ENCODE measurements around the gene P2RX2.
A peak's percentile ranks its signal among the peaks of the same experiment; 100 is the strongest.

P2RX2 gene

DNA sequence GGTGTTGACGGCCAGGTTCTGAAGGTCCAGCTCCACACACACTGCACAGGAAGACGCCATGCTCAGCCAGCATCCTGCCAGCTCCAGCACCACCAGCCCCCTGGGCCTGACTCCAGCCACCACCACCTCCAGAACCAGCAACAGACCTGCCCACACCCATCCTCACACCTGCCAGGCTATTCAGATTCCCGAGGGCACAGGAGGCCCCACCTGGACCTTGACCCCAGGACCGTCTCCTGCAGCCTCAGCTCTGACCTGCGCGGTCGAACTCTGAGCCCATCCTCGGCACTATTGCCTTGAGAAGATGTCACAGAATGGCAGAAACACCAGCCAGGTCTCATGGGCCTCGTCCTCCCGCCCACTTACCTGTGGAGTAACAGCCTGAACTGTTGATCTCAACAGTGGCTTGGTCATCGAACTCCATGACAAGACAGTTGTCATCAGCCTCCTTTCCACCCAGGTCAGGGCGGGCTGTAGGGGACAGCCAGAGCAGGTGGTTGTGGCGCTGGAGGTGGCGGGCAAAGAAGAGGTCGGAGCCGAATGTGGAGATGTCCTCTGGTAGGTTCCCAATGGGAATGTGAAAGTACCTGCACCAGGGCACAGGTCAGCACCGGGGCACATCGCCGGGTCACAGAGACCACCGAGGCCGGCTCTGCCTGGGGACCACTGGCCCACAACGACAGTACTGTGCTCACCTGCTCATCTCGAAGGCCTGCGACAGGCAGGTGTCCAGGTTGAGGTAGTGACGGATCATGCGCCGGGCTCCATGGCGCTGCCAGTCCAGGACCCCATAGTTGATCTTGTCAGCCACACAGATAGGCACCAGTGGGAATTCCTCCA lies 23.5 kb downstream of the P2RX2 start:
- no peak for DNase-seq

DNA sequence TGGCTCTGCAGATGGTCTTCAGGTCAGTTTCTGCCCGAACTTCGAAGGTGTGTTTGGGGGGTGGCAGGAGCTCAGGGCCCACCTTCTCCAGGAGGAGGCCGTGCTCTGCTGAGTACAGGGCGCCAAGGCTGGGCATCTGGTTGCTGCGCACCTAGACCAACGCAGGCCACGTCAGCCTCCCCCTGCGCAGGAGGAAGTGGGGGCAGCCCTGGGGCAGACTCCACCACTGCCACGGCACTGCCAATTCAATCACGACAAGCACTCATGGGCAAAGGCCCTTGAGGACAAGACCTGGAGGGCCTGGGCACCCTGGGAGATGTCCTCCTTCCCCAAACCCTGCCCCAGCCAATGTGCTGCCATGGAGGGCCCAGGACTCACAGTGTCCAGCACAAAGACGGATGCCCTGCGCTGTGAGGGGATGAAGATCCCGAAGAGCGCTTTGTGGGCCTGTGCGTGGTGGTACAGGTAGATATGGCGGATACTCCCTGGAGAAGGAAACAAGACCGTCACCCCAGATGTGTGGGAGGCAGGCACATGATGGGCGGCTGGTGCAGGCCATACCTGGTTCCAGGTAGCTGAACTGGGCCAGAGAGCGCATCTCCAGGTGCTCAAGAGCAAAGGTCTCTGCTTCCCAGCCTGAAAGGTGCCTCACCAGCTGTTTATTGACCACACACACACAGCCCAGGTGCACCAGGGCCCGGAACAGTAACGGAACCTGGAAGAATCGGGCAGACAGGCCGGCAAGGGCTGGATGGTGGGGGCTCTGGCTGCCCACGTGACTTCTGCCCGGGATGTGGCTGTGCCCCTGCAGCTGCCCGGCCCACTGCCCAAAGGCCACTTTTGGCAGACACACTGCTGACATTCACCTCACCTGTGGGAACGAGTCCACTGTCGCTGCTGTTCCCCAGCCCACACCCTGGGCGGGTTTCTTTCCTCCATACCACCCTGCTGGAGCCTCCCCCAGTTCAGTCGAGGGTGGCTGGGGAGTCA lies 24.6 kb downstream of the P2RX2 start:
- no peak for DNase-seq

DNA sequence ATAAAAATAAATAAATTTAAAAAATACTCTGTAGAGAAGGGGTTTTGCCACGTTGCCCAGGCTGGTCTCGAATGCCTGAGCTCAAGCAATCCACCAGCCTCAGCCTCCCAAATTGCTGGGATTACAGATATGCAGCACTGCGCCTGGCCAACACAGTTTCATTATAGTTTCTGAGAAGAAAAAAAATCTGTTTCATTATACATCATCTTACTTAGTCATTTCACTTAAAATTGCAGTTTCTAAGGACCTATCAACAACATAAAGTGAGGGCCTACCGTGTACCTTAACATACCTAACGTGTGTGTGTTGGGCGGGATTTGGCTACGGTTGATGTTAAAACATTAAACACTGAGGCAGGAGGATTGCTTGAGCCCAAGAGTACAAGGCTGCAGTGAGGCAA lies 28.3 kb downstream of the P2RX2 start:
- DNase-seq = no peak

DNA sequence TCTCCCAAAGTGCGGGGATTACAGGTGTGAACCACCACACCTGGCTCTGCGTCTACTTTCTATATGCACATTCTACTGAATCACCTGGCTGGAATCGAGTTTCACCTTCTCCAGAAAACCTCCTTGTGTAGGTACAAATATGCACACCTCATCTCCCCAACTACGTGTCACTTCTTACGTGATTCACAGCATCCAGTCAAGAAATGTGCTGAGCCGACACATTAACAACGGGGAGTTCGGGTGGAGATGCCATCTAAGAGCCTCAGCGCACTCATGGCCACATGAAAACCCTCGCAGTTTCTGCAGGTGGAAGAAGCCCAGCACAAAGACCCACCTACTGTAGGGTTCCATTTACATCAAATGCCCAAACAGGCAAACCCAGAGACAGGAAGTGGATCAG lies 29.3 kb downstream of the P2RX2 start:
- no peak for DNase-seq

DNA sequence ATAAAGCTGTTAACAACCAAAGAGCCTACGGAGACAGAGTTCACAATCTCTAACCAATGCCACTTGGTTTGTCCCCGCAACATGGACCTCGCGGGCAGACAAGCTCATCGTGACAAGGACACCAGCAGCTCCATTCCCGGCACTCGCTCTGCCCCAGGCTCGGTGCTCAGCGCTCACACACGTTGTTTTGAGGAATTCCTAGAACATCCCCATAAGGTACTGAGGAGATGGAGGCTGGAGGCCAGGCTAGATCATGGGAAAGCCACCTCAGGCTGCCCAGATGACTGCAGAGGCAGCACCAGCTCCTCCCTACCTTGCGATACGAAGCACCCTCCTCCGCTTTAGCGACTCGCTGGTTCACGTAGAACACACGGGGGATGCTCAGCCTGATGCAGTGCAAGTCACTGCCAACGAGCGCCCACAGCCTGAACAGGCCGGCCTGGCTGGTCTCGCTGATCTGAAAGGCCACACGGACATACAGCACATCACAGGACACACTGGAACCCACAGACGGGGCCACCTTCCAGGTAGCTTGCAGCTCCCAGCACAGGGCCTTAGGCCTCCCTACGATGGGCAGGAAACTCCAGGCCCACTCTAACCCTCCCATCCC lies 30.1 kb downstream of the P2RX2 start:
- no peak for DNase-seq

DNA sequence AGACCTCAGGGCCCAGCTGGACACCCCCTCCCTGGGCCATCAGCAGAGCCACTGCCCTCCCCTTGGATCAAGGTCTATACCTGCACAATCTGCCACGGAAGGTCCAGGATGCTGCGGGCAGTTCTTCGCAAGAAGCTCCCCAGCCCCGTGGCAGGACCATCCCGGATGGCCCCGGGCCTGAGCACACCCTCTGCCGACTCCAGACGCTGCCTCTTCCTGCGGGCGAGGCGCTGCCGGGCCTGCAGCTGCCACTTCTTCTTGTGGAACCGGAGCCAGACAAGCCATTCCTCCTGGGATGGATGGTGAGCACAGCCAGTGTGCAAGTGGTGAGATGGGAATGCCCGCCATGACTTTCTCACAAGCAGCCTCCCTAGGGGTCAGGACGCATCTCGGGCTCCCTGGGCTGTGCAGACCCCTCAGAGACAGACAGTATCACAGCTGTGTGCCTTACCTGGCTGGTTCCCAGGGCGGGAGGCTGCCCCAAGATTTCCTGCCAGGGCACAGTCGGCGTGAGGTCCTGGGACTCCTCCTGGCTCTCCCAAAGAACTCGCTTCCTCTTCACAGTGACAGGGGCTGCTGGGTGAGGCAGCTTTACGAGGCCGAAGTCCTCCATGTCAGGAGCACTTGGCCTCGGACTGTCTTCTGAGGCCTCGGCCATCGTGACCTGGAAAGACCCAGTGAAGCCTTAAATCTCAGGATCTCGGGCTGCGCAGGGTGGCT lies 30.8 kb downstream of the P2RX2 start:
- DNase-seq = no peak

DNA sequence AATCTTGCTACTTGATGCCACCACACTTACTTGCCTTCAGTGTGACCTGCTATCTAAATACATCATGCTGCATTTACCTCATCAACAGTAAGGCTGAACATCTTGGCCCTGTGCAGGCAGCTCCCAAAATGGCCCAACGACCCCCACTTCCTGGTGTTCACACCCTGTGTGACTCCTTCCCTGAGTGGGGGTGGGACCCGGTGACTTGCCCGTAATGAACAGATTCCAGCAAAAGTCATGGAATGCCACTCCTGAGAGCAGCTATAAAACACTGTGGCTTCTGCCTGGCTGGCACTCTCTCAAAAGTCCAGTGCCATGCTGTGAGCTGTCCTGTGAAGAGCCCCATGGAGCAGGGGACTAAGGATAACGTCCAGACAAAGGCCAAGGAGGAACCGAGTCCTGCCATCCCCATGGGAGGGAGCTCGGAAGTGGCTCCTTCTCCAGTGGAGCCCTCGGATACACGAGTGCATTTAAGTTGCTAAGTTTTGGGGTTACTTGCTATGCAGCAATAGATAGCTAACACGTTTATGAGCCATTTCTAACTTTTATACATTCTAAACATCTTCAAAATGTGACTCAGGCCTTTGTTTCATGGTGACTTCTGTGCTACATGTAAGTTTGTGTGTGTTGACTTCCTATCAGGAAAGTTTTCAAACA lies 33.0 kb downstream of the P2RX2 start:
- DNase-seq = peak; percentile 100

DNA sequence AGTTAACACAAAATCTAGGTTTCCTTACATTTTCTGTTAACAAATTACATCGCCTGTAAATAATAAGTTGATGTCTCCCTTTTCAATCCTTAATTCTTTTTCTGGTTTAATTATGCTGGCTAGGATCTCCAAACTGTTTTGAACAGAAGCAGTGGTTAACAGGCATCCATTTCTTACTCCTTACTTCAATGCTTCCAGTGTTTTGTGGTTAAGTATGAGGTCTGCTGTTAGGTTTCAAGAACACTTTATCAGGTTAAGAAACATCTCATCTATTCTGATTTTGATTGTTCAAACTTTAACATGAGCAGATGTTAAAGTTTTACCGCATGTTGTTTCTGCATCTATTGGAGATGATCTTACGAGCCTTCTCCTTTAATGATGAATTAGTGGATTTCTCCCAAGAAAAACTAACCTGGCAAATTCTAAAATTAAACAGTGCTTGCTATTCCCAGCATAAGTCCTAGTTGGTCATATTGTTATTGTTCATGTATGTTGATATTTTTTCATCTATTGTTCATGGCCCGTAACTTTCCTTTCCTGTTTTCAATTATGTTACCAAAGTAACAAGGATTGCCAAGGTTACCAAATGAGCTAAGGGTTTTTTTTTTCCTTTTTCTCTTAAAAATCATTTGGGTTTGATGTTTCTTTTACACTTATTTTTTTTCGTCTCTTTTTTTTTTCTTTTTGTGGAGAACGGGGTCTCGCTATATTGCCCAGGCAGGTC lies 35.2 kb downstream of the P2RX2 start:
- DNase-seq = no peak

DNA sequence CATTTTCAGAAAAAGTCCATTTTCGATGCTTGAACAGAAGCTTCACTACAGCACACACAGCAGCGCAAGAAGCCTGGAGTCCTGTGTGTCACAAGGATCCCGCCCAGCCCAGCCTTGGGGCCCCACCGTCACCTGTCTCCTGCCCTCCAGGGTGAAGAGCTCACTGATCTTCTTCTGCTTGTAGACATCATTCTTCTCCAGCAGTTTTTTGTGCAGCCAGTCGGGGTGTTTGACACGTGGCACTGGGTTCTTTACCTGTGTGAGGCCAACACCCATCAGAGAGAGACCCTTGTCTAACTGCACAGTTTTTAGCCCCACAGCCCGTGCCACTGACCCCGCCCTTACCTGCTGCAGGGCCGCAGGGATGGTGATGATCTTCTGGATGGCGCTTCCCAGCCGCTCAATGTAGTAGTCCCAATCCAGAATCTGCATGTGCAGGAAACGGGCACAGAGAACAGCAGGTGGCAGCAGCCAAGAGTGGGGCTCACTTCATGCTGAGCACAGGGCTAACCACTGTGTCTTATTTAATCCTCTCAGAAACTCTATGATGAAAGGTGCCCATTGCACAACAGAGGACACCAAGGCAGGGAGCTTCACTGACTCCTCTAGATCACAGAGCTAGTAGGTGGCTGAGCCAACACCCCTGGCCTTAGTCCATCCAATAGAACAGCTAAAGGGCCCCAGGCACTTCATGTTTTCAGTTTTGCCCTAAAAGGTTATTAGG lies 38.6 kb downstream of the P2RX2 start:
- no peak for DNase-seq

DNA sequence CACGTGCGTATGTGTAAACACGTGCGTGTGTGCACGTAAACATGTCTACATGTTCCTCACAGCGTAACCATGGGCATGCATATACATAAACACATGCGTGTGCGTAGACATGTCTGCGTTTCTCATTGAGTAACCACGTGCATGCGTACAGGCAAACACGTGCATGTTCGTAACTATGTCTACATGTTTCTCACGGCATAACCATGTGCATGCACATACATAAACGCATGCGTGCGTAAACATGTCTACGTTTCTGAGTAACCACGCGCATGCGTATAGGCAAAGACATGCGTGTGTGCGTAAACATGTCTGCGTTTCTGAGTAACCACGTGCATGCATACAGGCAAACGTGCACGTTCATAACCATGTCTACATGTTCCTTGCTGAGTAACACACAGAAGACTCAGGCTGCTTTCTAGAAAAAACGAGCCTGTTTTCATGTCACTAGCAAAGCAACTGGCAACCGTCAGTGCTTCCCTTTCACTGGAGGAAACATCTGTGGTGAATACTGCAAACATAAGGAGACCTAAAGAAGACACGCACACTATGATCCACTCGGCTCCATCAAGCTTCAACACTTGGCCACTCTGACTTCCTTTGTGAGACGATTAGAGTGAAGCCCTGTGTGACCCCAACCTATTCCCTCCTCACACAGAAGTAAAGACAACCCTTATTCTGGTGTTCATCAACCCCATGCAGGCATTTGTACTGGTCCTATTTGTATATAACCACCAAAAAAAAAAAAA lies 39.7 kb downstream of the P2RX2 start:
- DNase-seq = no peak

DNA sequence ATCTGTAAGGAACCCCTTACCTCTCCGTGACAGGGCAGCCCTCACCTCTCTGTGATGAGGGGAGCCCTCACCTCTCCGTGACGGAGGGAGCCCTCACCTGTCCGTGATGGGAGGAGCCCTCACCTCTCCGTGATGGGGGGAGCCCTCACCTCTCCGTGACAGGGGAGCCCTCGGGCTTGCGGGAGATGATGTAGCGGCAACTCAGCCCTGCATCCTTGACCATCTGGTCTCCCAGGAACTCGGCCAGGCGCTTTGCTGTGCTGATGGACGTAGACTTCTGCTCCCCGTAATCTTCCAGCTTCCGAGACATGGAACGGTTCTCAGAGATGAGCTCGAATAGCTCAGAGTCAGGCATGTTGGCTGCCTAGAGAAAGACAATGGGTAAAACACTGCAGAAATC lies 40.6 kb downstream of the P2RX2 start:
- no peak for DNase-seq

DNA sequence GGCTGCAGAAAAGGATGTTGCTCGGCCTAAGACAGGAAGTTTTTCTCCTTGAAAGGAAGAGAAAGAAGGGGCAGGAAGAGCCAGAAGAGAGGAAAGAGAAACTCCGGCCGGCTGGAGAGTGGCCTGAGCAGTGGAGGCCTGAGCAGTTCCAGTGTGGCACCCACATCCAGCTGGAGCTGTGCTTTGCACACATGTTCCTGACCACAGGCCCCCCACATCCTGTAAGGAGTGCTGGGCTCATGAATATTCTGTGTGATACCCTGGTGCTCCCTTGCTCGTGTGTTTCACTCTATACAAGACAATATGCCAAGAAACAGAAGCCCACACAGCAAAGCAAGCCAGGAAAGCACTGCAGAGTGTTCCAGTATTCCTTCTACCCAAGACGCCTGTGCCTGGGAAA lies 41.5 kb downstream of the P2RX2 start:
- DNase-seq = no peak

DNA sequence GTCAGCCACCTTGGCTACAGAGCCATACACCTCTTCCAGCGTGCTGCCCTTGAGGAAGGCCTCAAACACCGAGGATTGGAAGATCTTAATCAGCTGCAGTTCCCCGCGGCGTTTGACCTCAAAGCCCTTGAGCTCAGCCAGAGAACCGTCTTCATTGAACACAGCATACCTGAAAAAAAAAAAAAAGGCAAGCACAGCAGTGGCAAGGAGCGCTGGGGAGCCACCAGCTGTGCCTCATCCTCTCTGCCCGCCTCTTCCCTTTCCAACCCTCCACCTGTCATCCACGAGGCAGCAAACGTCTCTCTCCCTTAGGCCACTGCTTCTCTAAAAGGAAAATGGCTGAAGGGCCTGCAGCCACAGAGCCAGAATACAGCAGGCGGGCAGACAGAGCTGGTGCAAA lies 42.4 kb downstream of the P2RX2 start:
- no peak for DNase-seq

DNA sequence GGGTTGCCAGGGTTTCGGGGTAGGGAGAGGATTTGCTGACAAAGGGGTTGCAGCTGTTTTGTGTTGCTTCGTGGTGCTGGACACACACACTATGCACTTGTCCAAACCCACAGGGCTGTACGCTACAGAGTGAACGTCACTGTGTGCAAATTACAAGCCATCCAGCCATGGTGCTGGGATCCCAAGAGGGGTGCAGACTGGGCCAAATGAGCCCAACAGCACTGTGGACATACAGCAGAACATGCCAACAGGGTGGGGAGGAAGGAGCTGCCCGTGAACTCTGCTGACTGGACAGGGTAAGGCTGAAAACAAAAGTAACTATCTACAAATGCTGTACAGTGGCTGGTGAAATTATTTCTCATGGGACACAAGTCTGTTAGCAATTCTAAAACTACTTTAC lies 43.4 kb downstream of the P2RX2 start:
- no peak for DNase-seq

DNA sequence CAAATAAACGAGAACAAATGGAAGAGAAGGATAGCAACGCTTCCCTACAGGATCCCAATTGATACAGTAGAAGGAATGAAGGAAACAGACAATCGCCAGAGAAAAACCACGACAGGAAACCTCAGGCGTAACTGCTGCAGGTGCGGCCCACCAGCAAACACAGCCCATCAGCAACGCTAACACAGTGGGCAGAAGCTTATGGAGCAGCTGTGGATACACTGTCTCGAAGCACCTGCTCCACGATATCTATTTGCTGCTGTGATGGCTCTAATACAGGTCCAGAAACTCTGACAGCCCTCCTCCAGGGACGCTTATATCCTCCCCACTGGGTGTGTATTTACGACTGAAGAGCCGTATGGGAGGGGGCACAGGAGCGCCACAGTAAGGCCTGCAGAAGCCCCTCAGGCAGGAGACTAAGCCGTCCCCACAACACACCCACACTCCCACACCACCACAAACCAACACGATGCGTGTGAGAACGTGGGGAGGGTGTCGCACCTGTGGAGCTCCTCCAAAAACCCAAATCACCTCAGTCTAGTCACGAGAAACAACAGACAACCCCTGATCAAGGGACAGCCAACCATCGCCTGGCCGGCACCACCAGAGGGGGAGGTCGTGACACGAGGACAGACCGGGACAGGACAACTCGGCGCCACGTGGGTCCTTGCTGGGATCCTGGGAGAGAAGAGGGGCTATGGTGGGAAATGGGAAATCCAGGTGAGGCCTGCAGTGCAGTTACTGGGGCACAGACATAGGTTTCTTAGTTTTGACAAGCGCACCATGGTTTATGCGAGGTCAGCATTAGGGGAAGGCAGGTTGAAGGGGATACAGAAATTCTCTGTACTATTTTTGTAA lies 44.6 kb downstream of the P2RX2 start:
- no peak for DNase-seq

DNA sequence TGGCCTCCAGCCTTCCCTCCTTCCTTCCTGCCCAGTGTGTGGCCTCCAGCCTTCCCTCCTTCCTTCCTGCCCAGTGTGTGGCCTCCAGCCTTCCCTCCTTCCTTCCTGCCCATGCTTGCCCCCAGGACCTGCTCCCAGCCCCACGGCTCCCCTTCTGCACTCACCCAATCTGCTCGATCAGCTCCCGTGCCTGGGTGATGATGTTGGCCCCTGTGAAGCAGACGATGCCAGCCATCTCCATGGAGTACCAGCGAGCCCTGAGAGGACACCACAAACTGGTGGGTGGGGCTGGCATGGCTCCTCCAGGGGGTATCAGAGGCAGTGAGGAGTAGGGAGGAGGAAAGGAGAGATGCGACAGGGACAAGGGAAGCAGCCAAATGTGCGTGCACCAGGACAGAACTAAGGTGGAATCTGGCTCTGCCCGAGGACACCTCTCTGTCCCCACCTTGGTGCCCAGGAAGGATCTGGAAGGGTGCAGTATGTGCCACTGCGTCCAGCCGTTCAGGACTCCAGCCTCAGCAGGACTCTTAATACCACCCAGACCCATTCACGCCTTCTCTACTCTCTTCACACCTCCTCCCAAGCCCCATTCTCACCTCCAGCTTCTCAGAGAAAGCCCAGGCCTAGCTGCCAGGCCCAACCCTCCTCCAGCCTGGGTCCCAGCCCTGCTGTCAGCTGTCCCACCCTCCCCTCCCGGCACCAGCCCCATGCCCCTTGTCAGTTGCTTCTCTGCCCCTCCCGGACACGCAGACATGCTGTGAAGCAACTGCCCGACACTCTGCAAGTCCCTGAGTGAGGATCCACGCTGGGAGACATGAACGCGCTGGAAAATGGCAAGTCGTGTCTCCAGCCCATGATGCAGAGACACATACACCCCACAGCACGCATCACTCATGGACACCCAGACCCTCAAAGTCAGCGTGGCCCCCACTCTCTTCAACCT lies 45.9 kb downstream of the P2RX2 start:
- DNase-seq = no peak

DNA sequence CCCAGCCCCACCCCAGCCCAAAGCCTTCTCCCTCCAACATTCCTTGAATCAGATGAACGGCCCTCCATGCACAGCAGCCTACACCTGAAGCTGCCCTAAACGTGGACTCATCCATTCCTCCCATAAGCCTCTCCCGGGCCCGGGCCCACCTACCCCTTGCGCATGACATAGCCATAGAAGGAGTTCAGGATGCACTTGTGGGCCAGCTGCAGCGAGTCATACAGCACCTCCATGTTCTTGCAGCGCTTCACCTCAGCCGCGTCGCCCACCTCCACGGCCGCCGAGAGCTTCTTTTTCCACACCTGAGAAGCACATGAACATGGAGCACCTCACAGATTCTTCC lies 46.5 kb downstream of the P2RX2 start:
- DNase-seq = no peak

DNA sequence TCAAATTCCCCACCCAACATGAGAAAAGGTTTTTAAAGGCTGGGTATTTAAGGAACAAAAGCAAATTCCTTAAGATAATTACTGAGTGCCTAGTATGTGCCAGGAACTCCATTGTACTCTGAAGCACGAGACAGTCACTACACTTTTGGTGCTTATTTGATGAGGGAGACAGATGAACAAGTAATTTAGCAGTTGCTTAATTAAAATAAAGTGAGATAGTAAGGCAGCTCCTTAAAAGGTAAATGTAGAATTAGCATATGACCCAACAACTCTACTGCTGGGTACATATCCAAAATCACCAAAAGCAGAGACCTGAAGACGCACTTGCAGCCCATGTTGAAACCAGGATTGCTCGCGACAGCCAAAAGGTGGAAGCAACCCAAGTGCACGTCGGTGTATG lies 47.2 kb downstream of the P2RX2 start:
- DNase-seq = no peak
